MCF 10A (cell line): ENCODE data around the gene SMARCA5. TPM values are rescaled to one million over a fixed set of nuclear protein-coding genes. Genes with fewer than 3 reads are reported as not detected.
"Not testable (repeated sequence)": the region's sequence is repeated elsewhere in the genome, so short reads cannot be mapped to it uniquely, and the experiment has no call there.

Experiments used
- BruUV-seq: library from RNA; stranded (reverse); fragments of 400-500 nt; replicated peaks from 2 replicates; lab custom pipeline; 2021; lab: Mats Ljungman, UMichigan
- CTCF ChIA-PET: fragments of 300-600 bp; sonication (Branson Sonifier 250); formaldehyde crosslinking; extraction: SDS; loops from one replicate; lab custom pipeline; 2021; ENCODE audit warnings: antibody characterized with exemption, inconsistent platforms; lab: Yijun Ruan, JAX
- POLR2A ChIA-PET: fragments of 300-600, 350-650 bp; sonication (Branson Sonifier 250); formaldehyde crosslinking; extraction: SDS; loops from one replicate; lab custom pipeline; 2020; ENCODE audit warnings: antibody characterized with exemption, inconsistent platforms; lab: Yijun Ruan, JAX
- DNase-seq: peaks from one replicate; pipeline ENCODE4 v3.0.0-alpha.2; 2018; ENCODE audit not compliant: unreplicated experiment
- H3K27ac Mint-ChIP-seq: one replicate; pipeline ENCODE4 v1.8.0; 2022; ENCODE audit warnings: mild to moderate bottlenecking, low read depth, mixed read lengths; ENCODE audit not compliant: unreplicated experiment
- H3K27me3 Mint-ChIP-seq: one replicate; pipeline ENCODE4 v1.8.0; 2022; ENCODE audit warnings: mixed read lengths; ENCODE audit not compliant: insufficient read depth, unreplicated experiment
- H3K36me3 Mint-ChIP-seq: one replicate; pipeline ENCODE4 v1.8.0; 2022; ENCODE audit warnings: mild to moderate bottlenecking, moderate library complexity, mixed read lengths; ENCODE audit not compliant: insufficient read depth, unreplicated experiment
- H3K4me1 Mint-ChIP-seq: one replicate; pipeline ENCODE4 v1.8.0; 2022; ENCODE audit warnings: mixed read lengths; ENCODE audit not compliant: insufficient read depth, unreplicated experiment
- H3K4me3 Mint-ChIP-seq: one replicate; pipeline ENCODE4 v1.8.0; 2022; ENCODE audit warnings: mild to moderate bottlenecking, moderate library complexity, mixed read lengths; ENCODE audit not compliant: unreplicated experiment
- H3K9me3 Mint-ChIP-seq: one replicate; pipeline ENCODE4 v1.8.0; 2022; ENCODE audit warnings: mixed read lengths; ENCODE audit not compliant: unreplicated experiment
- intact Hi-C: fragments of 100-400 bp; cut with micrococcal nuclease; formaldehyde crosslinking; loops from 2 replicates; pipeline ENCODE4 v1.14.1; 2022
- total RNA-seq: library from RNA; stranded (reverse); gene quantifications from 2 replicates; pipeline ENCODE4 v1.2.3, GENCODE V29; 2022
- TF ChIP-seq, protein P1 (sequence below): fragments of 200-600 bp; IDR thresholded peaks from one replicate; pipeline ENCODE4 v1.8.0; 2022; ENCODE audit warnings: antibody characterized with exemption, mild to moderate bottlenecking; ENCODE audit not compliant: unreplicated experiment

The SMARCA5 gene
- total RNA-seq, 1 experiment from 2014 or later: 49.0 TPM

DNA sequence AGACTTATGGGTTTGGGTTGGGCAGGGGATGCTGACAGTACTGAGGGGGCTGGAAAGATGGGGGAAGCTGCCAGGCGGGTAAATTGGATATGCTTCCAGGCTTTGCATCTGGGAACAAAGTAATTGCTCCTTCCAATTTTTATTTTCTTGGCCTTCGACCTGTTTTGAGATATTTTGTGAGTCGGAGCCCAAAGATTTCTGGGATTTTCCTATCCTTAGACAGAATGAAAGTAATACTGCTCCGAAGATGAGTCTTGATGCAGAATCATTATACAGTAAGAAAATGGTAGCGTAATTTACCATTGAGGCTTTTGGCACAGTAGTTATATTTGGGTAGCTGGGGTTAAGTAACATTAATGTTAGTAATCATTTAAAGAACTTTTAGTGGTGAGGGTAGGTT, 1.4 kb downstream of the SMARCA5 start:
- Mint-ChIP-seq H3K4me1 (peaks cover 26% of the 10 kb centered on the region), H3K27me3 (peaks cover 11% of the 10 kb centered on the region), H3K4me3 (peak overlapping the region; percentile 98), H3K9me3 (no peaks in the 10 kb centered on the region), H3K27ac (peak overlapping the region; percentile 91), H3K36me3 (peaks cover 32% of the 10 kb centered on the region)
- POLR2A ChIA-PET: interaction anchor here (0.5 to 2.7 kb wide), 13 partner anchors 9 to 1111 kb away, joined by 3 to 27 read pairs (median 5); partner anchors contain the start of genes GAB1 and USP38
- intact Hi-C loops: no loop called here
- CTCF ChIA-PET: interaction anchor here (0.6 to 0.7 kb wide), 2 partner anchors 16 to 116 kb away, joined by 3 read pairs; no protein-coding TSS in a partner anchor
- BruUV-seq: no TSS peak
- no peak for DNase-seq
- TF ChIP-seq, protein P1, sequence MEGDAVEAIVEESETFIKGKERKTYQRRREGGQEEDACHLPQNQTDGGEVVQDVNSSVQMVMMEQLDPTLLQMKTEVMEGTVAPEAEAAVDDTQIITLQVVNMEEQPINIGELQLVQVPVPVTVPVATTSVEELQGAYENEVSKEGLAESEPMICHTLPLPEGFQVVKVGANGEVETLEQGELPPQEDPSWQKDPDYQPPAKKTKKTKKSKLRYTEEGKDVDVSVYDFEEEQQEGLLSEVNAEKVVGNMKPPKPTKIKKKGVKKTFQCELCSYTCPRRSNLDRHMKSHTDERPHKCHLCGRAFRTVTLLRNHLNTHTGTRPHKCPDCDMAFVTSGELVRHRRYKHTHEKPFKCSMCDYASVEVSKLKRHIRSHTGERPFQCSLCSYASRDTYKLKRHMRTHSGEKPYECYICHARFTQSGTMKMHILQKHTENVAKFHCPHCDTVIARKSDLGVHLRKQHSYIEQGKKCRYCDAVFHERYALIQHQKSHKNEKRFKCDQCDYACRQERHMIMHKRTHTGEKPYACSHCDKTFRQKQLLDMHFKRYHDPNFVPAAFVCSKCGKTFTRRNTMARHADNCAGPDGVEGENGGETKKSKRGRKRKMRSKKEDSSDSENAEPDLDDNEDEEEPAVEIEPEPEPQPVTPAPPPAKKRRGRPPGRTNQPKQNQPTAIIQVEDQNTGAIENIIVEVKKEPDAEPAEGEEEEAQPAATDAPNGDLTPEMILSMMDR: no peak

DNA sequence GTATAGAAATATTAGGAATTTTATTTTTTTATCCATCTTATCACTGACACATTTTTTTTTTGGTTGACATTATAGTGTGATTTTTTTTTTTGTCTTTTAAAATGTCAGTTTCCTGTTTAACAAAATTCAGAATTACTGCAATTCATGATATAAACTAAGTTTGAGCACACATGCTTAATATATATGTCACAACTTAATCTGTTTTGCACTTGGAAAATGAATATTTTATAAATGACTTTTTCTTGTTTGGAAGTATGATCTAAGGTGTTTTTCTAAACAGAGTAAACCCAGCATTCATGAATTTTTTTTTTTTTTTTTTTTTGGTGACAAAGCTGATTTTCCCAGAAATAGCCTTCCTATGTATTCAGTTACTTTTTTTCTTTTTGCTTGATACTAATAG, 2.4 kb downstream of the SMARCA5 start:
- Mint-ChIP-seq H3K4me3 (peak overlapping the region; percentile 98), H3K27ac (peak overlapping the region; percentile 91), H3K36me3 (peaks cover 39% of the 10 kb centered on the region), H3K27me3 (peaks cover 1% of the 10 kb centered on the region), H3K4me1 (peaks cover 29% of the 10 kb centered on the region), H3K9me3 (no peaks in the 10 kb centered on the region)
- CTCF ChIA-PET: no interaction called here
- intact Hi-C loops: no loop called here
- POLR2A ChIA-PET: interaction anchor here (2.5 kb wide), 1 partner anchor 178 kb away, joined by 7 read pairs; no protein-coding TSS in a partner anchor
- TF ChIP-seq, protein P1: no peak
- BruUV-seq: no TSS peak
- no peak for DNase-seq

DNA sequence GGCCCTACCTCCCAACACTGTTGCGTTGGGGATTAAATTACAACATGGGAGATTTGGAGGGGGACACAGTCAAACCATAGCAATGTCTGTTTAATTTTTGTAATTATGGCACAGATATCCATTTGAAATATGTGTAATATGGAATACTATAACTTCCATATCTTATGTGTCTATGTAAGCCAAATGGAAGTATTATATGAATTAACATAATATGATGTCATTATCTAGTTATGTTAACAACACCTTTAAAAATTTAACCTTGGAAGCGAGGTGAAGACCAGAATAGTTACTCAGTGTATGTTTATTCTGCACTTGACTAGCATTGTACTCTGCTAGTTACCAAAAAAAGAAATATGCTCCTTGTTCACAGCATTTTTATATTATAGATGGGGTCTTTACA, 4.3 kb downstream of the SMARCA5 start:
- no peak overlapping the region for H3K27ac Mint-ChIP-seq
- TF ChIP-seq, protein P1: no peak
- no peaks in the 10 kb centered on the region for H3K27me3 Mint-ChIP-seq
- H3K4me3 Mint-ChIP-seq: no peak overlapping the region
- intact Hi-C loops: no loop called here
- ChIA-PET POLR2A (interaction anchor here (0.9 to 1.5 kb wide), 2 partner anchors 8 to 330 kb away, joined by 3 read pairs; no protein-coding TSS in a partner anchor), CTCF (interaction anchor here (0.6 to 0.7 kb wide), 2 partner anchors 14 to 173 kb away, joined by 3 read pairs; no protein-coding TSS in a partner anchor)
- peaks cover 33% of the 10 kb centered on the region for H3K4me1 Mint-ChIP-seq
- peaks cover 57% of the 10 kb centered on the region for H3K36me3 Mint-ChIP-seq
- no TSS peak for BruUV-seq
- H3K9me3 Mint-ChIP-seq: no peaks in the 10 kb centered on the region
- no peak for DNase-seq

DNA sequence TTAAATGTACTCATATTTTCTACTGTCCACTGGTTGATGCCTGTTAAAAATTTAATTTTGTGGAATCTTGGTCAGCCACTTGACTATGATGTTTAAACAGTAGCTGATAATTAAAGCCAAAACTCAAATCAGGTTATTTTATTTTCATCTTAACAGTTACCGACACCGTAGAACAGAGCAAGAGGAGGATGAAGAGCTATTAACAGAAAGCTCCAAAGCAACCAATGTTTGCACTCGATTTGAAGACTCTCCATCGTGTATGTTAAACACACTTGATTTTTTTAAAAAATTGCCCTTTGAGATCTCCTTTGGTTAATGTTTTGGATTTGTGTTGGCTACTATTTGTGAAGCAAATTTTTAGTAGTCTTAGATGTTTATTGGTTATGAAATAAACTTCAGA, 10.7 kb downstream of the SMARCA5 start:
- H3K27me3 Mint-ChIP-seq: no peaks in the 10 kb centered on the region
- peaks cover 89% of the 10 kb centered on the region for H3K36me3 Mint-ChIP-seq
- CTCF ChIA-PET: interaction anchor here (0.7 kb wide), 1 partner anchor 69 kb away, joined by 3 read pairs; no protein-coding TSS in a partner anchor
- no TSS peak for BruUV-seq
- no peak for DNase-seq
- H3K9me3 Mint-ChIP-seq: no peaks in the 10 kb centered on the region
- no peak overlapping the region for H3K27ac Mint-ChIP-seq
- H3K4me3 Mint-ChIP-seq: no peak overlapping the region
- TF ChIP-seq, protein P1: no peak
- intact Hi-C loops: no loop called here
- peaks cover 18% of the 10 kb centered on the region for H3K4me1 Mint-ChIP-seq
- POLR2A ChIA-PET: interaction anchor here (1.4 kb wide), 1 partner anchor 10 kb away, joined by 5 read pairs; no protein-coding TSS in a partner anchor

DNA sequence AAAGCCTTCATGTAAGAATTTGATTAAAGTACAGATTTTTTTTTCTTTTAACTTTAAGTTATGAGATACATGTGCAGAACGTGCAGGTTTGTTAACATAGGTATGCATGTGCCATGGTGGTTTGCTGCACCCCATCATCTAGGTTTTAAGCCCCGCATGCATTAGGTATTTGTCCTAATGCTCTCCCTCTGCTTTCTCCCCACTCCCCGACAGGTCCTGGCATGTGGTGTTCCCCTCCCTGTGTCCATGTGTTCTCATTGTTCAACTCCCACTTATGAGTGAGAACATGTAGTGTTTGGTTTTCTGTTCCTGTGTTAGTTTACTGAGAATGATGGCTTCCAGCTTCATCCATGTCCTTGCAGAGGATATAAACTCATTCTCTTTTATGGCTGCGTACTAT, 14.5 kb downstream of the SMARCA5 start:
- Mint-ChIP-seq H3K36me3 (peaks cover 90% of the 10 kb centered on the region), H3K27ac (peak overlapping the region; percentile 33)
- DNase-seq, CTCF ChIA-PET, H3K4me3 Mint-ChIP-seq, H3K4me1 Mint-ChIP-seq, H3K27me3 Mint-ChIP-seq, intact Hi-C loops, H3K9me3 Mint-ChIP-seq, BruUV-seq: not testable (repeated sequence)
- POLR2A ChIA-PET: interaction anchor here (0.7 to 2.1 kb wide), 2 partner anchors 14 to 15 kb away, joined by 3 to 5 read pairs; partner anchors contain the start of gene SMARCA5
